DOHH2 (cell line): ENCODE measurements around the gene ALKAL2.

Experiments
- EZH2phosphoT487 ChIP-seq: fragments of 200-600 bp; sonication (generic); IDR thresholded peaks from 2 replicates; pipeline ENCODE4 v1.6.1; 2017; ENCODE audit warnings: borderline replicate concordance, mild to moderate bottlenecking, antibody characterized with exemption, low read length, moderate library complexity, mixed read lengths
- TF ChIP-seq, protein P1 (sequence below): fragments of 200-600 bp; sonication (generic); IDR thresholded peaks from one replicate; pipeline ENCODE4 v1.5.1; 2014; ENCODE audit warnings: antibody characterized with exemption, mild to moderate bottlenecking, low read depth, low read length; ENCODE audit not compliant: poor library complexity, severe bottlenecking

GRCh38 chr2:278312-278926 is 9.5 kb downstream of the ALKAL2 start:
- TF ChIP-seq EZH2phosphoT487, result no peak
- TF ChIP-seq, protein P1, sequence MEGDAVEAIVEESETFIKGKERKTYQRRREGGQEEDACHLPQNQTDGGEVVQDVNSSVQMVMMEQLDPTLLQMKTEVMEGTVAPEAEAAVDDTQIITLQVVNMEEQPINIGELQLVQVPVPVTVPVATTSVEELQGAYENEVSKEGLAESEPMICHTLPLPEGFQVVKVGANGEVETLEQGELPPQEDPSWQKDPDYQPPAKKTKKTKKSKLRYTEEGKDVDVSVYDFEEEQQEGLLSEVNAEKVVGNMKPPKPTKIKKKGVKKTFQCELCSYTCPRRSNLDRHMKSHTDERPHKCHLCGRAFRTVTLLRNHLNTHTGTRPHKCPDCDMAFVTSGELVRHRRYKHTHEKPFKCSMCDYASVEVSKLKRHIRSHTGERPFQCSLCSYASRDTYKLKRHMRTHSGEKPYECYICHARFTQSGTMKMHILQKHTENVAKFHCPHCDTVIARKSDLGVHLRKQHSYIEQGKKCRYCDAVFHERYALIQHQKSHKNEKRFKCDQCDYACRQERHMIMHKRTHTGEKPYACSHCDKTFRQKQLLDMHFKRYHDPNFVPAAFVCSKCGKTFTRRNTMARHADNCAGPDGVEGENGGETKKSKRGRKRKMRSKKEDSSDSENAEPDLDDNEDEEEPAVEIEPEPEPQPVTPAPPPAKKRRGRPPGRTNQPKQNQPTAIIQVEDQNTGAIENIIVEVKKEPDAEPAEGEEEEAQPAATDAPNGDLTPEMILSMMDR, result no peak
